Right lobe of liver (tissue), 4 donors: ENCODE measurements around the gene NCS1.

Experiments used
- POLR2A ChIP-seq: fragments of 450-650 bp; IDR thresholded peaks from one replicate; pipeline ENCODE4 v1.6.1; 2017; ENCODE audit warnings: antibody characterized with exemption, mild to moderate bottlenecking
- TF ChIP-seq, protein P1 (sequence below), 4 donors: fragments of 200-600 bp in 3 of 4; fragments of 450-650 bp in 1 of 4; IDR thresholded peaks; one replicate each; pipeline versions ENCODE4 v1.5.1 to v1.8.0; 2016 to 2022; ENCODE audit warnings: antibody characterized with exemption in 4 of 4, mild to moderate bottlenecking in 2 of 4
- donor health status: DM: no; HTN: no; CAD: no.
- donor health status: DM: no; HTN: no; CAD: no.
- donor health status: DM: no; HTN: yes; CAD: no.

DNA sequence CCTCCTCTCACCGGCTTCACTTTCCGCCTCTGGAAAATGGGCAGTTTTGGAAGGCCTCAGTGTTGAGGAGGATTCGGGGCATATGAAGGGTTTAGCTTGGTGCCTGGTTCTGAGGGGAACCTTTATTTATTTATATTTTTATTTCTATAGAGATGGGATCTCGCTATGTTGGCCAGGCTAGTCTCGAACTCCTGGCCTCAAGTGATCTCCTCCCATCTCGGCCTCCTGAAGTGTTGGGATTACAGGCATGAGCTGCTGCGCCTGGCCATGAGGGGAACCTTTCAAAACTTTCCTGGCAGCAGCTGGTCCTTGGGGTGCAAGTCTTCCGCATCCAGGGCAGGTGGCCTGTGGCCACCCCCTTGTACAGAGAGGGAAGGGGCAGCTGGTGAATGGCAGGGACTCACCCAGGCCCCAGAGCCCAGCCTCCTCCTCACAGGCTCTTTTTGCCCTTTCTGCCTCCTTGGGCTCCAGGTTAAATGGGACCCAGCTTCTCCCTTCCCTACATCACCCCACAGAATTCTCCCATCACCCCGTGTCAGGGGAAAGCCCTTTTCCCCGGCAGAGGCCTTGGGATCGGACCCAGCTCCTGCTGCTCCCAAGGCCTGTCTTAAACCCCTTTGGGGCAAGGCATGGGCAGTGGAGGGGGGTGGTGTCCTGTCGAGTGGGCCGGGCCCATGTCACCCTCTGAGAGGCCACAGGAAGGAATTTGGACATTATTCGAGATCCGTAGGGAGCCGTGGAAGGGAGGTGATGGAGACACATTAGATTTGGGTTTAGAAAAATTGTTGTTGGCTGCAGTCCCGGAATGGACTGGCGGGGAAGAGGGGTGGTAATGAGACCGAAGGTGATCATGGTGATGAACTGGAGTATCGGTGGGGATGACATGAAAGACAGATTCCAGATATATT, 5.9 kb downstream of the NCS1 start:
- no peak for TF ChIP-seq POLR2A
- TF ChIP-seq, protein P1, sequence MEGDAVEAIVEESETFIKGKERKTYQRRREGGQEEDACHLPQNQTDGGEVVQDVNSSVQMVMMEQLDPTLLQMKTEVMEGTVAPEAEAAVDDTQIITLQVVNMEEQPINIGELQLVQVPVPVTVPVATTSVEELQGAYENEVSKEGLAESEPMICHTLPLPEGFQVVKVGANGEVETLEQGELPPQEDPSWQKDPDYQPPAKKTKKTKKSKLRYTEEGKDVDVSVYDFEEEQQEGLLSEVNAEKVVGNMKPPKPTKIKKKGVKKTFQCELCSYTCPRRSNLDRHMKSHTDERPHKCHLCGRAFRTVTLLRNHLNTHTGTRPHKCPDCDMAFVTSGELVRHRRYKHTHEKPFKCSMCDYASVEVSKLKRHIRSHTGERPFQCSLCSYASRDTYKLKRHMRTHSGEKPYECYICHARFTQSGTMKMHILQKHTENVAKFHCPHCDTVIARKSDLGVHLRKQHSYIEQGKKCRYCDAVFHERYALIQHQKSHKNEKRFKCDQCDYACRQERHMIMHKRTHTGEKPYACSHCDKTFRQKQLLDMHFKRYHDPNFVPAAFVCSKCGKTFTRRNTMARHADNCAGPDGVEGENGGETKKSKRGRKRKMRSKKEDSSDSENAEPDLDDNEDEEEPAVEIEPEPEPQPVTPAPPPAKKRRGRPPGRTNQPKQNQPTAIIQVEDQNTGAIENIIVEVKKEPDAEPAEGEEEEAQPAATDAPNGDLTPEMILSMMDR (IDR thresholded peaks at IDR 0.05): no peak
